K562 (cell line): ENCODE data around the gene SMIM10L1. TPM values are rescaled to one million over a fixed set of nuclear protein-coding genes. Genes with fewer than 3 reads are reported as not detected.

Experiments
- CBX2 ChIP-seq: fragments of 200-600 bp; sonication (generic); IDR thresholded peaks from one replicate; pipeline ENCODE4 v1.6.1; 2012; ENCODE audit warnings: mild to moderate bottlenecking, low read length, inconsistent platforms; ENCODE audit not compliant: insufficient read depth, poor library complexity, severe bottlenecking
- CEBPZ ChIP-seq: fragments of 150-350 bp; IDR thresholded peaks from 2 replicates; pipeline ENCODE4 v1.6.1; 2014; ENCODE audit warnings: low read depth, mild to moderate bottlenecking, low read length, borderline replicate concordance
- DDX20 ChIP-seq: fragments of 450-650 bp; IDR thresholded peaks from 2 replicates; pipeline ENCODE4 v1.6.1; 2016; ENCODE audit warnings: missing genetic modification characterization, low read depth, mild to moderate bottlenecking, missing compliant biosample characterization, moderate library complexity
- FOXK1 ChIP-seq: sonication (generic); formaldehyde crosslinking; IDR thresholded peaks from 2 replicates; pipeline ENCODE4 v1.8.0; 2022; ENCODE audit warnings: missing genetic modification reagents, mild to moderate bottlenecking, borderline replicate concordance
- KHSRP ChIP-seq: fragments of 450-650 bp; IDR thresholded peaks from 2 replicates; pipeline ENCODE4 v1.6.1; 2017
- MTA3 ChIP-seq: fragments of 450-650 bp; formaldehyde crosslinking; IDR thresholded peaks from 2 replicates; pipeline ENCODE4 v1.6.1; 2017; ENCODE audit warnings: mild to moderate bottlenecking, borderline replicate concordance
- NFIX ChIP-seq: fragments of 250-450 bp; sonication (Bioruptor Pico); IDR thresholded peaks from 2 replicates; pipeline ENCODE4 v1.4.0; 2020; ENCODE audit warnings: low read depth, mild to moderate bottlenecking, moderate library complexity
- REST ChIP-seq, 2 experiments: fragments of 450-650 bp; formaldehyde crosslinking in 1 of 2; IDR thresholded peaks; 2 replicates each; pipeline versions ENCODE4 v1.4.0 to v1.6.1; 2014 to 2020; ENCODE audit warnings: mild to moderate bottlenecking in 2 of 2, borderline replicate concordance in 1 of 2, low read depth in 1 of 2
- SPI1 ChIP-seq: IDR thresholded peaks from 2 replicates; pipeline ENCODE4 v1.6.1; 2011; ENCODE audit warnings: low read depth, low read length, control low read depth, borderline replicate concordance
- polyA plus RNA-seq, 8 experiments: library from polyadenylated mRNA; depleted of rRNA in 4 of 8; stranded (reverse) in 5 of 8; unstranded in 3 of 8; fragments of >200 nt; fragmentation: Nextera tagmentation in 2 of 8; fragmentation: Illumina TruSeq in 1 of 8; extraction: Ambion mirVana in 2 of 8; extraction: Trizol in 1 of 8; gene quantifications; 2 replicates each; pipeline versions ENCODE4 v1.2.1 to v1.2.3, GENCODE V29; 2011 to 2014; ENCODE audit warnings: inconsistent platforms in 1 of 8, missing spikeins in 1 of 8
- total RNA-seq, 7 experiments: library from RNA; depleted of rRNA in 6 of 7; stranded (reverse); fragments of >200 nt in 6 of 7; fragmentation: Illumina TruSeq in 2 of 7; extraction: Trizol in 2 of 7; gene quantifications; 2 replicates each; pipeline versions ENCODE4 v1.2.1 to v1.2.3, GENCODE V29; 2011 to 2021; ENCODE audit warnings: low replicate concordance in 1 of 7
- TF ChIP-seq, protein P1 (sequence below): fragments of 450-650 bp; IDR thresholded peaks from 2 replicates; pipeline ENCODE4 v1.6.1; 2017; ENCODE audit warnings: antibody characterized with exemption

Gene SMIM10L1
- total and polyA plus RNA-seq, 9 of the 15 experiments (the other 6 are each of a cell fraction or from before 2014, with no cell fraction given) = 3.0 to 12.1 (median 9.0) TPM

DNA sequence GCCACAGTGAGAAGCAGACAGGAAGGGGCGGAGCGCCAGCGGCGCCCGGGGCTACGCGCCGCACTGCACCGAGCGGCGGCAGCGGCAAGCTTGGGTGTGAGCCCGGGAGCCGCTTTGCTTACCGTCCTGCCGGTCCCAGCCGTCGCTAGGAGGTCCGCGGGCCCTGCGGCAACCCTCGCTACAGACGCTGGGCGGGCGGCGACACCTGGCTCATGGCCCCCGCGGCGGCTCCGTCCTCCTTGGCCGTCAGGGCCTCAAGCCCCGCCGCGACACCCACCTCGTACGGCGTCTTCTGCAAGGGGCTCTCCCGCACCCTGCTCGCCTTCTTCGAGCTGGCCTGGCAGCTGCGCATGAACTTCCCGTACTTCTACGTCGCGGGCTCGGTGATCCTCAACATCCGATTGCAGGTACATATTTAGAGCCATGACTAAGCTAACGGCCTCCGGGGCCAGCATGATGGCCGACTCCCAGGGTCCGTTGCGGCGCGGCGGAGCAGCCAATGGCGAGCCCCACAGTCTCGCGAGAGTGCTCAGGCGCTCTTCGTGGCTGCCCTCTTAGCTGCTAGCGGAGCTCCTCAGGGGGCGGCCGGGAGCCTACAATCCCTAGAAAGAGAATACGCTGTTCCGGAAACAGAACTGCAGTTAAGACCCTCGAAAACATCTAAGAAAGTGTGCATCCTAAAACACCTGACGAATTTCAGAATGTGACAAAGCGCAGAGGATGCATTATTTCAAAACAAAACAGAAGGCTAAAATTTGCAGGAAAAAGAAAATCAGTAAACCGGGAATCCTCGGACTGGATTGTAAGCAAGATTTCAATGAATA is at the start of gene SMIM10L1 (continued):
- TF ChIP-seq, protein P1, sequence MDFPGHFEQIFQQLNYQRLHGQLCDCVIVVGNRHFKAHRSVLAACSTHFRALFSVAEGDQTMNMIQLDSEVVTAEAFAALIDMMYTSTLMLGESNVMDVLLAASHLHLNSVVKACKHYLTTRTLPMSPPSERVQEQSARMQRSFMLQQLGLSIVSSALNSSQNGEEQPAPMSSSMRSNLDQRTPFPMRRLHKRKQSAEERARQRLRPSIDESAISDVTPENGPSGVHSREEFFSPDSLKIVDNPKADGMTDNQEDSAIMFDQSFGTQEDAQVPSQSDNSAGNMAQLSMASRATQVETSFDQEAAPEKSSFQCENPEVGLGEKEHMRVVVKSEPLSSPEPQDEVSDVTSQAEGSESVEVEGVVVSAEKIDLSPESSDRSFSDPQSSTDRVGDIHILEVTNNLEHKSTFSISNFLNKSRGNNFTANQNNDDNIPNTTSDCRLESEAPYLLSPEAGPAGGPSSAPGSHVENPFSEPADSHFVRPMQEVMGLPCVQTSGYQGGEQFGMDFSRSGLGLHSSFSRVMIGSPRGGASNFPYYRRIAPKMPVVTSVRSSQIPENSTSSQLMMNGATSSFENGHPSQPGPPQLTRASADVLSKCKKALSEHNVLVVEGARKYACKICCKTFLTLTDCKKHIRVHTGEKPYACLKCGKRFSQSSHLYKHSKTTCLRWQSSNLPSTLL = no peak
- TF ChIP-seq NFIX (CRISPR knock-in tag) = no peak
- TF ChIP-seq SPI1 = no peak
- no peak for TF ChIP-seq CBX2
- no peak for TF ChIP-seq KHSRP
- TF ChIP-seq REST (IDR thresholded peaks at IDR 0.05; ENCODE audit: borderline replicate concordance) = no peak
- TF ChIP-seq REST (CRISPR knock-in tag; IDR thresholded peaks at IDR 0.05; ENCODE audit: low read depth) = no peak
- TF ChIP-seq FOXK1 (CRISPR knock-in tag) = no peak
- no peak for TF ChIP-seq DDX20 (tag)
- TF ChIP-seq MTA3 = peak; percentile 38; the same call in 1 of the 2 replicates
- no peak for TF ChIP-seq CEBPZ
